Inflammatory macrophage treated with lipopolysaccharide for 4 hours (primary cell): ENCODE data around the gene KRT7.

ENCODE experiments used
- DNase-seq: peaks from one replicate; pipeline ENCODE4 v3.0.0-alpha.2; 2020

KRT7 gene

DNA sequence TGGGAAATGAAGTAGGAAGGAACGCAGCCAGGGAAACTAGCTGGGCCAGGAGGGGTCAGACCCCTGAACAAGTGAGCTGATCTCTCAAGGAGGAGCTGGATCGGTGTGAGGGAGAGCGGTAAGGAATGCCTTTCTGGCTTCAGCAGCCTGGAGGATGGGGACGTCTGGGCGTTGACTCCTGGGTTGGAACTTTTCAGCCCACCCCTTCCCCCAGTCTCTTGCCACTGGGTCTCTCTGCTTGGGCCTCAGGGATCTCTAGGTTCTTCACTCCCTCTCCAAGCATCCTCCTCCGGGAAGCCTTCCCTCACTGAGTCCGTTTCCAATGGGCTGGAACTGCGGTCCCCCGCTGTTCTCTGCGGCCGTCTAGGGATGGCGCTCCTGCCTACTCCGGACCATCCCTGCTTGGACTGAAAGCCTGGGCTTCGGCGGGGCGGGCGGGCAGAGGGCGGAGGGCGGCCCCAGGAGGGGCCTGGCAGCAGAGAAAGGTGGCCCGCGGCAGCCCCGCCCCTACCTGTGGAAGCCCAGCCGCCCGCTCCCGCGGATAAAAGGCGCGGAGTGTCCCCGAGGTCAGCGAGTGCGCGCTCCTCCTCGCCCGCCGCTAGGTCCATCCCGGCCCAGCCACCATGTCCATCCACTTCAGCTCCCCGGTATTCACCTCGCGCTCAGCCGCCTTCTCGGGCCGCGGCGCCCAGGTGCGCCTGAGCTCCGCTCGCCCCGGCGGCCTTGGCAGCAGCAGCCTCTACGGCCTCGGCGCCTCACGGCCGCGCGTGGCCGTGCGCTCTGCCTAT, at the start of gene KRT7:
Gene KRT7 (plus strand): TSS at position 570 of the 788 bp plus-strand sequence. CDS start 54 bp downstream, at position 624.
- no peak for DNase-seq

GRCh38 chr12:52183544-52183910, 49.5 kb upstream of the KRT7 start:
- no peak for DNase-seq

- no peak for DNase-seq
These were observed 49.1 kb upstream of the KRT7 start for GRCh38 chr12:52183971-52184370.

DNA sequence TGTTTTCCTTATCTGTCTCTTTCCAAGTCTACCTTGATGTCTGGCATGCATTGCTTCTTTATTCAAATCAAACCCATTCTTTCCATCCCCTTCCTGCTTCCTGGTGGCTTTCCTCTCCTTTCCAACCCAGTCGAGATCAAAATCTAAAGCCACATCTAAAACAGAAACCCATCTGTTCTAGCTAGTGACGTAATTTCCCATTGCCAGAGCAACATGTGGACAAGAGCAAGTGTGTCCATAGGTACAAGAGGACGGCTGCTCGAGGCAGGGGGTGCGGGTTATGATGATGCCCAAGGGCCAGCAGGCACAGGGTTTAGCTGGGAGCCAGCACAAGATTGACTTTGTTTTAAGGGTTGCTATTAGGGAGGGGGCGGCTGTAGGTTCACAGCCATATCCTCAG, 48.2 kb upstream of the KRT7 start:
- peak; percentile 15 for DNase-seq

DNA sequence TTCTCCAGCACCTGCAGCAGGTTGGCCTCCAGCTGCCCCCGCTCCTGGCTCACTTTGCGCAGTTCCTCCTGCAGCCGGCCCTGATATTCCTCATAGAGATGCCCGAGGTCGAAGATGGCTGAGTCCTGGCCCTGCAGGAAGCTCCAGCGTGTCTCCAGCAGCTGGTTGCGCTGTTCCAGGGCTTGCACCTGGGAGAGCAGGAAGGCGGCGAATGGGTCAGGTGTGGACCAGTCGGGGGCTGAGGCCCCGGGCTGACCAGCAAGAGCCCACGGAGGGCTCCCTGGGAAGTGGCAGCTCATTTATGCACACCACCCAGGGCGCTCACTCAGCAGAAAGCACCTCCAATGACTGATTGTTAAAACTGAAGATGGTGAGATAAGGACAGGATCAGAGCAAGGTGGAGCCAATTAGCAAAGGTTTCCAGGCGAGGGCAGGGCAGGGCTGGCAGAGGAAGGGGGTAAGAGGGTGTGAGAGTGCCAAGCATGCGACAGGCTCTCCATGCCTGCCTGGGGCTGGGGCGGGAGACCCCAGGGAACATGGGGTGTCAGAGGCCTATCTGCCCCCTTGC, 47.6 kb upstream of the KRT7 start:
- DNase-seq: no peak

DNA sequence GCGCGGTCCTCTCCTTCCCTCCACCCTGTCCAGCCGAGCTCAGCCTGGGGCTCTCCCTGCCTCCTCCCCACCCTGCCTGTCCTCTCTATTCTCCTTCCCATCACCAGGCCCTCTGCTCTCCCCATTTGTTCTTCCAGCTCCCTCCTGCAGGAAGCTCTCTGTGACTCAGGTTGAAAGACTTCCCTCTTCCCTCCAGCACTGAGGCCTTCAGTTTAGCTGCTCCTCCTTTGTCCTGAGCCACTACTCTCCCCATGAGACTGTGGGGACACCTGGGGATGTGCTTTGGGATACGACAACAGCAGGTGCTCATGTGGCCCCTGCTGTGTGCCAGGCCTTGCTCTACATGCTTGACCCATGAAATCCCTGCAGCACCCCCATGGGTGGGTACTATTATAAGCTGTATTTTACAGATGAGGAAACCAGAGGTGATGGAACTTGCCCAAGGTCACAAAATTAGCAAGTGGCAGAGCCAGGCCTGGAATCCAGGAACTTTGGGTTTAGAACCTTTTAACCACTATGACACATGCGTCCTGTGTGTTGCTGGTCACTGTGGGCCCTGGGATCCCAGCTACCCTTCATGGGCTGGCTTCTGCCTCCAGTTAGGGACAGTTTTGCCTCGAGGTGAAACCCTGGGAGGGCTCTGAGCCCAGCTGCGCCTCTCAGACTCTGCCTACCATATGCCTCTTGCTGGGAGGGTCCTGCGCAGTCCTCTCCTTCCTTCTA, 46.8 kb upstream of the KRT7 start:
- DNase-seq: no peak

DNA sequence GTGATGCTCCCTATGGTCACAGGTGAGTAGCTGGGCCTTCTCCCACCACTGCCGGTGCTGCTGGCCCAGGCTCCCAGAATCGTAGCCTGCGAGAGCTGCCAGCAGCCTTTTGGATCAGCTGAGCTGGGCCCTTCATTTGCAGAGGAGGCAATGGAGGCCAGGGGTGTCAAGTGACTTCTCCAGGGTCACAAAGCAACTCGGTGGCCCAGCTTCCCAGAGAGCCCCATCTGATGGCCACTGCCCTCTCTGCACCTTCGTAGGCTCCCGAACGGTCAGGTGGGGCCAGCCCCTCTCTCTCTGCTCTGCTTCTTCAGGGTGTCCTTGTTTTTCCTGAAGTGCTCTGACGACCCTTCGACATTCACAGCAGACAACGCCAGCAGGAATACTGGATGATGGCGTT, 45.8 kb upstream of the KRT7 start:
- DNase-seq: no peak

- DNase-seq: no peak
These were observed 45.4 kb upstream of the KRT7 start for GRCh38 chr12:52187640-52188039.

- DNase-seq: no peak
These were observed 44.4 kb upstream of the KRT7 start for GRCh38 chr12:52188658-52189057.

DNA sequence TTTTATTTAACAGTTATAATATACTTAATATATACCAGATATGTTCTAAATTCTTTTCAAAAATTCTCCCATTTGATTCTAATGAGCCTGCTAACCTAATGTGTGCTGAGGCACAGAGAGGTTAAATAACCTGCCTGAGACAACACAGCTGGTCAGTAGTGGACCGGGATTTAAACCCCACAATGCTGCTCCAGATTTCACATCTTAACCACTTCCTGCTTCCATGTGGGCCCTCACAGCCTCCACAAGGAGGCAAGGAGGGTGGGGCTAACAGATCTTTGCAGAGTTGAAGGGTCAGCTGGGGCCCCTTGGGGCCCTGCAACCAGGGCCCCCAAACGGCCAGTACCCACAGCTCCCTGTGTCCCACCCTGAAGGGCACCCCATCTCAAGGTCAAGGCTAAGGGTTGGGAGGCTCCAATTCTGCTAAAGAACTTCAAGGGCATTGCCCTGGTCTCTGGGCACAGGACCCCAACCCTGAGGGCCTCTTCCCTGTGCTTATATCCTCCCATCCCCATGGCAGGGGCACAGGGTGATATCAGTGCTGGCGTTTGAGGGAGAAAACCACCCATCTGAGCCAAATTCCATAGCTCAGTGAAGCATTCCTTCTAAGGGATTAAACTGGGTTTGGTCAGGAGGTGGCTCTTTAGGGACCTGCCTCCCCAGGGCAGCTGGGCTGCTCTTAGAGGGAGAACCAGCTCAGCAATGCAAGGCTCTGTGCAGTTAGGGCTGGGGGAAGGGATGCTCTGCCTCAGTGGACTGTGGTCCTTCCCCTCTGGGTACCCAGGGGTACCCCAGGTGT, 43.5 kb upstream of the KRT7 start:
- peak; percentile 43 for DNase-seq

GRCh38 chr12:52190860-52191729, 41.9 kb upstream of the KRT7 start:
- no peak for DNase-seq

GRCh38 chr12:52191841-52192791, 40.9 kb upstream of the KRT7 start, which contains the start of gene KRT80:
Gene KRT80, minus strand, starts transcription at chr12:52192014. Its CDS starts 112 bp downstream, at chr12:52191902.
- peak; percentile 70 for DNase-seq

DNA sequence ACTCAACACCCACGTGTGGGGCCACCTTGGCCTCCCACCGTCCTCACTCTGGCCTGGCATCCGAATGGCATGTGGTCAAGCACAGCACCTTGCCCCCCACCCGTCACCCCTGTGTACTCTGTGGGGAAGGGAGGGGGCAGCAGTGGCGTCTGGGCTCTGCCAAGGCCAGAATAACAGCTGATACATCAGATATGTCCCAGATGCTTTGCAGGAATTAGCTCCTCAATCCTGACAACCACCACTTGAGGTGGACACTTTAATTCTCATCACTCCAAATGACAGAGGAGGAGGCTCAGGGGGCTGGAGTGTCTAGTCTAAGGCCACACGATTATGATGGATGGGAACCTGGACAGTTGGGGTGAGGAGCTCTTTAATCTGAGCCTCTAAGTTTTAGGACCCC, 39.5 kb upstream of the KRT7 start:
- DNase-seq: no peak

DNA sequence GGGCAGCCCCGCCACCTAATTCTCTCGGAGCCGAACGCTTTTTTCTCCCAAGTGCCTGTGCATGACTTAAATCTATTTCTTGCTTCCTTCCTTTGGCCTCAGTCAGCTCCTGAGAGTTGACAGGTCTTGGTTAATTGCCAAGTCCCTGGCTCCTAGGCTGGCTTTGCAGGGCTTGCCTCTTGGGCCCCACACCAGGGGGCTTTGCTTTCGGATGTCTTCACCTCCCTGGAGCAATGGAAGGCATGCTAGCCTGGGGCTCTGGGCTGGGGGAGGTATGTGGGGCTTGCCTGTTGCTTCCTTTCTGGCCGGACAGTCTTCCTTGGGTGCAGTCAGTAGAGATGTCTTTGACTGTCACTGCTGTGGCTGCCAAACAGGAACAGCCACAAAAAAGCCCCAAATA, 39.1 kb upstream of the KRT7 start:
- DNase-seq: no peak

DNA sequence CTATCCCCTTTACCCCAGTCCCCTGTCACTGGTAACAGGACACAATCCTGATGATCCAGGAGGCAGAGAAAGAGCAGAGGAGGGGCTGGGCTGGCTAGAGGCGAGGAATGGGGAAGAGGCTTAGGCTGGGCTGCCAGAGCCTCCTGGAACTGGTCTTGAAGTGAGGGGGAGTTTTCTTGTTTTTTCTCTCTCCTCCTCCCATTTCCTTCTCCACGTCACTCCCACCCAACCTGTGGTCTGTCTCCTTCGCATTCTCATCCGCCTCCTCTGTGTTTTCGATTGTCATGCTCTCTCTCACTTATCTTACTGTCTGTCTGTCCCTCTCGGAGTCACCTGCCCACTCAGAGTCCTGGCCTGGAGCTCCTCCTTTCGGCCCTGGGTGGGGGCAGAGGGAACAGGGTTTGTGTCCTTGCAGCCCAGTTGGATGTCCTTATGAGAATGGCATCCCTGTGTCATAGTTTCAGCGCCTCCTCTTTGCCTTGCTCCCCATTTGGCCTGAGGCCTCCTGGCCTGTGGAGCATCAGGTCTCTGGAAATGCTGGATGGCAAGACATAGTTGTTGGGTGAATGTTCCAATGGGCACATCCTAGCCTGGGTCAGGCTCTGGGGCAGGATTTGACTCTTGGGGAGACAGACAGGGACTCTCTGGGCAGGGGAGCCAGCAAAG, 37.8 kb upstream of the KRT7 start:
- peak; percentile 33 for DNase-seq

DNA sequence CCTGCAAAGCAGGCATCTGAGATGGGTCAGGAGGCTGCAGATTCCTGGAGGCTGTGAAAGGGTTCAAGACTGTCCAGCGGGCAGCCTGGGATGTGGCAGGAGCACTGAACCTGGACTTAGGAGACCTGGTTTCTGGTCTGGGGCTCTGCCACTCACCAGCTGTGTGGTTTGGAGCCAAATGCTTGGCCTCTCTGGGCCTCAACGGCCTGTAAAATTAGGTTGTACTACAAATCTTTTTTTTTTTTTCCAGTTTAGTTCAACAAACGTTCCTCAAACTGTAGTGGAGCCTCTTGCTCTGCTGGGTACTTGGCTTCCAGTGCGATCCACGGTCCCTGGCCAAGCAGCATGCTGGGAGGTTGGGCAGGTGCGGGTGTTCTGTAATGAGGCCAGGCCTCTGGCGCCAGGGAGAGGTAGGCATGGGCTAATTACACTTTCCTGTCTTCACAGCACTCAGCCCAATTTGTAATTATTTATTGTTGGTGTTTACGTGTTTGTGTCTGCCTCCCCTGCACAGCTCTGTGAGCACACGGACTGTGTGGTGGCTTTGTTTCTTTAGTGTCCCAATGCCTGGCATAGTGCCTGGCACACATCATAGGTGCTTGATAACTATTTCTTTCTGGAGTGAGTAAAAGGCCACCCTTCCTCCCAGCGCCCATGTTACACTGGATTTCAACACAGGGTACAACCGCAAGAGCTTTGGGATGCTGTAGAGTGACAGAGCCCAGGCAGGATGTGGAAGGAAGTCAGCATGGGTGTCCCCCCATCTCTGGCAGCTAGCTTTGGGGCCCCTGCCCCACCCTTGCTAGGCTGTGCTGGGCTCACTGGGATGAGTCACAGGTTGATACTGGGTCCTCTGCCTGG, 35.4 kb upstream of the KRT7 start:
- peak; percentile 72 for DNase-seq

GRCh38 chr12:52198454-52199215, 34.4 kb upstream of the KRT7 start:
- peak; percentile 71 for DNase-seq

GRCh38 chr12:52199294-52199919, 33.6 kb upstream of the KRT7 start:
- DNase-seq: no peak
